ENCODE results near the gene ZCCHC7.
A peak's percentile ranks its signal among the peaks of the same experiment; 100 is the strongest.
"Not testable (repeated sequence)": the region's sequence is repeated elsewhere in the genome, so short reads cannot be mapped to it uniquely, and the experiment has no call there.

Gene ZCCHC7

DNA sequence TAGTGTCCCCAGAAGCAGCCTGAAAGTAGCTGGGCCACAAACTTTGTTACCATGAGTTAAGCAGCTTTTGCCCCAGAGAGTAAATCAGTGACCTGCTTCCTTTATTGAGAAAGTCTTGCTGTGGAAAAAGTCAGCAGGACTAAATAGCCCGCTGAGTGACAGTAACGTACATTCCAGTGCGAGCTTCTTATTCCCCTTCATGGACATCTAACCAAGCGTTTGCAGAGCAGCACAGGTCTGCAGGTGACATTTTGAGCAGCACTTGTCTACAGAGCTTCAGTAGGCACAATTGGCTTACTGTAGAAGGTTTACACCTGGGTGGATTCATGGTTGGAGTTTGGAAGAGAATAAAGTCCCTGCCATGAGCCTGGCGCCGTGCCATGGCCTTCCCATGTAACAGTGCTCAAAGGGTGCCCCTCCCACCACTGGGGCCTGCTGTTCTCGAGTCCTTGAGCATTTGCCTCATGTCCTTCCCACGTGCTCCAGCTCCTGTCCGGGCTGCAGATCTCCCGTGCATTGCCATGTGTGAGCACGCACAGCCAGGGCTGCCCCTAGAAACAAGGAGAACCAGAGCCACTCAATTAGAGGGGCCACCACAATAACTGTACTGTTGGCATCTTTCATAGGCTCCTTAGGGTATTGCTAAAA, 260.8 kb downstream of the ZCCHC7 start:
- DNase-seq = no peak

DNA sequence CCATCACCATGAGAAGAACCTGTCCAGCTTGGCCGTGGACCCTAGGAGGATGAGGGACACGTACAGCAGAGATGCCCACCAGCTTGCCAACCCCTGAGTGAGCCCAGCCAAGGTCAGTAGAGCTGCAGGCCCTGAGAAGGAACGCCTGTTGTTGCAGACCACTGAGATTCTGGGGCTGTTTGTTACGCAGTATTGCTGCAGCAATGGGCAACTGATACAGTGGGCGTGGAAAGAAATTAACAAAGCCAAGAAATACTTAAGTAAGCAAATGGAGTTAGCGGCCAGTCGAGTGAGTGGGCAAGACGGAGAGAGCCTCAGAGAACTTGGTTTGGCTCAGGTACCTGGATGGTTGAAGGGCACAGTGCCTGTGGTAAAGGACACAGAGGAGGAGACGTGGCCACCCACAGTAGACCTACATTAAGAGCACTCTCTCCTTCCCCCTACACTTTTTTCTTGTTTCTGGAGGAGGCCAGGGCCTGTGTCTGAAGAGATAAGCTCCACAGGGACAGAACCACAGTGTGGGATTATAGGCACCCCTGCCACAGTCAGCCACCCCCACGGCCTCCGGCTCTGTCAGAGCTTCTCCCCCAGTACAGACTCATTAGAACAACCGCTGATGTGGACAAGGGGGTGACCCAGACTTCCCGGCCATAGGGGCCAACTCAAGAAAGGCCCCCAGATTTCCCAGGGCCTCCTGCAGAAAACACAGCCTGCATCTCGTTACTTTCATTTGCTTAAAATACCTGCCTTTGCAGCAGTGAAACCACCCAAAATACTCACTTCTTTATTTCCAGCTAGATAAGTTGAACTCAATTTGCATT, 262.0 kb downstream of the ZCCHC7 start:
- no peak for DNase-seq

DNA sequence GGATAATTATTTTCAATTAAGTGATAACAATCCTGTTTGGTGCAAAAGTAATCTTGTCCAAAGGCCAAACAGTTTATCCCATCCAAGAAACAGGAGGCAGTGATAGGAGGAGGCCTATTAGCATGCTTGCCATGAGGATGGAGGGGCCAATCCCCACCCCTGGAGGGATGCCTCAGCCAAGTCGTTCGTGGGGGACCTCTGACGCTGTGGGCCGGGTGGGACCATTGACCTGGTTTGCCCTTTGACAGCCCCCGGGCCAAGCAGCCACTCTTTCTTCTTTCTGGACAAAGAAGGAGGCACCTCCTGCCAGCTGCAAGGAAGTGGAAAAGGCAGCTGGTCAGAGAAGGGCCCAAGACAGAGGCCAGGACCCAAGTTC, 262.6 kb downstream of the ZCCHC7 start:
- DNase-seq = no peak

DNA sequence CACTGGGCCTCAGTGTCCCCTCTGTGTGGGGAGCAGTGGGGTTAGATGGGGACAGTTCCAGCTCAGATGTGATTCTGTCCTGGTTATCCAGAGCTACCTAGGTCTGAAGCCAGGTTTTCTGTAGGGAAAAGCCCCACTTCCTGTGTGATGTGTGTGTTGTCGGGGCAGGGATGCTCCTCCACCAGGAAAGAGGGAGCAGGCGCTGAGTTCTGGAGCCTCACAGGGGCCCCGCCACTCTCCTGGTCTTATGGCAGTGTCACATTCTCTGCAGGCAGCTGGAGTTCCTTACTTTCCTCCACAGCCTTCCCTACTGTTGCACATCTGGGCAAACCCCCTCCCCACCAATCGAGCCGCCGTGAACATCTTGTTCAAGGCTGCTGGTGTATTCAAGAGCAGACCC, 263.0 kb downstream of the ZCCHC7 start:
- no peak for DNase-seq

DNA sequence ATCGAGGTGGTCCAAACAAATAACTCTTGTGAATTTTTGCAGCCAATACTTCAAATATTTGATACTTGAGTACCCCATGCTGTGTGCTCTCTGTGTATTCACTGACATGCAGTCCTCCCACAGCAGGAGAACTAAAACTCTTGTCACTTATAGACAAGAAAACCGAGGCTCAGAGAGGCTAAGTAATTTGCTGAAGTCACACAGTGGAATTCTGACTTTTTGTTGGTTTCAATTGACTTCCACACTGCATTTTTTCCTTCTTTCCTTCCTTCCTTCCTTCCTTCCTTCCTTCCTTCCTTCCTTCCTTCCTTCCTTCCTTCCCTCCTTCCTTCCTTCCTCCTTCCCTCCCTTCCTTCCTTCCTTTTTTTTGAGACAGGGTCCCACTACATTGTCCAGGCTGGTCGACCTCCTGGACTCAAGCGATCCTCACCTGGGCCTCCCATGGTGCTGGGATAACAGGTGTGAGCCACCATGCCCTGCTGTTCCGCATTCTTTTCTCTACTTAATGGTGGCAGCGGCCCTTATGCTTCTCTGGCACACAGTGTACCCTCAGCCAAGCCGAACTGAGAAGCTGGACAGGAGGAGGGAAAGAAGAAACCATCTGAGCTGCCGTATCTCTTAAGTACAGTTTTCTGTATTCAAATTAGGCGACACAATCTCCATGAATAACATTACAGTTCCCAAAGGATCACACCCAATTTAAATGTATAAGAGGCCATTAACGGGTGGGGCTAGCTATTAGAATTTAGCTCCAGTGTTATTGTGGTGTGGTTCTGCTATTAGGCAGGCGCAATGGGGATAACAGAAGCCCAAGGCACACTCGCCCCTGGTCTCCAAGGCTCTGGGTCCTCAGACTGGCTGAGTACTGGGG, 263.7 kb downstream of the ZCCHC7 start:
- no peak for DNase-seq

GRCh38 chr9:37385286-37385685, 264.9 kb downstream of the ZCCHC7 start:
- DNase-seq = no peak

GRCh38 chr9:37386988-37387387, 266.6 kb downstream of the ZCCHC7 start:
- DNase-seq = no peak

DNA sequence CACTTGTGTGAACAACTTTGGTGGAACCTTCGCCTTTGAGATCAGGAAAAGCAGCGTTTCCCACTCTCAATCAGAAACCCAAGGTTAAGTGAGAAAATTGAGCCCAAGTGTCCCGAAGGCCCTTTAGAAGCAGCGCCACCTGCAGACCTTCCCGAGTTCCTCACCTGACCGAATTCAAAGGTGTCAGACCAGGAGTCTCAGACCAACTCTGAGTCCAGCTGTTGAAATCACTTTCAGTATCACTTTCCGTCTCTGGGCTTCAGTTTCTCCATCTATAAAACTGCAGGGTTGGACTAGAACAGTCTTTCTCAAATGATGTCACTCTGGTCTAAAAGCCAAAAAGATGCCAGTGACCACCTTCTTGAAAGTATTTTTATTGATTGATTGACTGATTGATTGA, 270.4 kb downstream of the ZCCHC7 start:
- peak in 1 of 3 experiments; percentile 6 for DNase-seq

- DNase-seq = no peak
Observed at GRCh38 chr9:37392272-37392671, 271.9 kb downstream of the ZCCHC7 start.

DNA sequence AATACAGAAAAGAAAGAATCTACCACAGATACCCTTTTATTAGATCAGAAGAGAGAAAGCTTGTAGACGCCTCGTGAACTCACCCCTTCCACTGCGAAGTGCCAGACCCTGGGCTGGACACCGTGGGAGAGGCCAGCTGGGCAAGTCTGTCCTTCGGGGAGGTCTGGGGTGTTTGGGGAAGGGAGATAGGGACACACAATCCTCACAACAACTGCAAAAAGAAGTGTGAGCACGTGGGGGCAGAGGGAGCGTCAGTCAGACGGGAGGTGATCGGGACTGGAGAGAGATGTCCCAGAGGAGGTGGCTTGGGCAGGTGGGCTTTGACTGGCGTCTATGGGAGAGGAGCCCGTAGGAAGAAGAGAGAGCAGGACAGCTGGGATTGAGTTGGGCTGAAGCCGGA, 274.9 kb downstream of the ZCCHC7 start:
- DNase-seq = no peak

DNA sequence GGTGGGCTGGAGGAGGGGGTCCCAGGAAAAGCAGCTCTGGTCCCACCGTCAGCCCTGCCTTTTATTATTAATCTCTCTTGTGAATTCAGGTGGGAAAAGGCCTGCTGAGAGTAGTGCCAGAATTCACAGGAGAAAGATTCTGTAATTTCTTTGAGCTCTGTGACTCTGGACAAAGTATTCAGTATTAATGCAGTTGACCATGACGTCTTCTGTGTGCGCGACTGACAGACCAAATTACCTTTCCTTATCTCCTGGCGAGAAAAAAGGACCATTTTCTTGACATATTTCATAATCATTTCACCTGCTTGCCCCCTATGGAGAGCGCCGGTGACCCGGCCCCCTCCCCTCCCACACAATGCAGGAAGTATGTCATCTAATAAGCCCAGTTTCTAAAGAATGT, 275.3 kb downstream of the ZCCHC7 start:
- no peak for DNase-seq

DNA sequence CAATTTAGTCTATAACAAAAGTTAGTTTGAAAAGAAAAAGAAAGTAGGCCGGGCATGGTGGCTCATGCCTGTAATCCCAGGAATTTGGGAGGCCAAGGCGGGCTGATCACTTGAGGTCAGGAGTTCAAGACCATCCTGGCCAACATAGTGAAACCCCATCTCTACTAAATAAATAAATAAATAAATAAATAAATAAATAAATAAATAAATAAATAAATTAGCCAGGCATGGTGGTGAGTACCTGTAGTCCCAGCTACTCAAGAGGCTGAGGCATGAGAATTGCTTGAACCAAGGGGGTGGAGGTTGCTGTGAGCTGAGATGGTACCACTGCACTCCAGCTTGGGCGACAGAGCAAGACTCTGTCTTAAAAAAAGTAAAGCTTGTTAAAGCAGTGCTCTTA, 277.6 kb downstream of the ZCCHC7 start:
- not testable (repeated sequence) for DNase-seq

- no peak for DNase-seq
Observed at GRCh38 chr9:37398464-37399025, 278.2 kb downstream of the ZCCHC7 start.

- no peak for DNase-seq
Observed at GRCh38 chr9:37399336-37399735, 279.0 kb downstream of the ZCCHC7 start.

DNA sequence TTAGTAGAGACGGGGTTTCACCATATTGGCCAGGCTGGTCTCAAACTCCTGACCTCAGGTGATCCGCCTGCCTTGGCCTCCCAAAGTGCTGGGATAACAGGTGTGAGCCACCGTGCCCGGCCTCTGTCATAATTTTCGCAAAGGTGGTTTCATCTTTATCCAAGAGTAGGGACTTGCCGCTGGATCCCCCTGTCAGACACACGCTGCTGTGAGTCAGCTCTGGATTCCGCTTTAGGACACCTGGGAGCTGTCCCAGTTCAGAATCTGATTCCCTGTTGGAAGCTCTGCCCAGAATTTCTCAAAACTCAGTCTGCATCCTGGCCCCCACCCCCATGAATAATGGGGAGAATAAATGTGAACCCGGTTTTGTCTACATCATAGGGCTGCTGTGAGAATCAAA, 284.2 kb downstream of the ZCCHC7 start:
- DNase-seq = no peak

GRCh38 chr9:37405350-37405749, 285.0 kb downstream of the ZCCHC7 start:
- no peak for DNase-seq

GRCh38 chr9:37405764-37406380, 285.5 kb downstream of the ZCCHC7 start:
- DNase-seq = no peak

DNA sequence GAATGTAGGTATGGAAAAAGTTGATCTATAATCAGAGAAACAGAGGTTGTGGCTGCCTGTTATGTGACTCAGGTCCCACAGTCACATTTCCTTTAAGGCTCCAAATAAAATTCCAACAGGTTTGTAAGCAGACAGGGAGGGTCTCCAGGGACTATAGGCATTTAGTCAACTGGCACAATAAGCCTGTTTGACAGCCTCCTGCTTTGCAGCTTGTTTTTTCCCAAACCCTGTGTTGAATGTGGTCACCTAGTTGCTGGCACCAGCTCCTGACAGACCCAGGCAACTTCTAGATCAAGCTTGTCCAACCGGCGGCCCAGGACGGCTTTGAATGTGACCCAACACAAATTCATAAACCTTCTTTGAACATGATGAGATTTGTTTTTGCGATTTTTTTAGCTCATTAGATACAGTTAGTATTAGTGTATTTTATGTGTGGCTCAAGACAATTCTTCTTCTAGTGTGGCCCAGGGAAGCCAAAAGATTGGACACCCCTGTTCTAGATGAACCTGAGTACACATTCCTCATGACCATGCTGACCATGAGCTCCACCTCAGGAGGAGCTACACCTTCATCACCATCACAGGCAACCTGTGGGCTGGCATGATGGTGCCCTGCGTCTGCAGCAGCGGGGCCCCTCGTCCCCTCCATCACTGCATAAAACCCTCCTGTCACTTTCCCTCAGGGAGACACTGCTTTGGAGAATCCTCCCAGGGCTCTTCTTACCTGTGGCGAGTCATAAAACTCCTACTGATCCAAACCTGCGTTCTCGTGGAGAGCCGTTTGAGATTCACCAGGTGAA, 286.4 kb downstream of the ZCCHC7 start:
- no peak for DNase-seq

DNA sequence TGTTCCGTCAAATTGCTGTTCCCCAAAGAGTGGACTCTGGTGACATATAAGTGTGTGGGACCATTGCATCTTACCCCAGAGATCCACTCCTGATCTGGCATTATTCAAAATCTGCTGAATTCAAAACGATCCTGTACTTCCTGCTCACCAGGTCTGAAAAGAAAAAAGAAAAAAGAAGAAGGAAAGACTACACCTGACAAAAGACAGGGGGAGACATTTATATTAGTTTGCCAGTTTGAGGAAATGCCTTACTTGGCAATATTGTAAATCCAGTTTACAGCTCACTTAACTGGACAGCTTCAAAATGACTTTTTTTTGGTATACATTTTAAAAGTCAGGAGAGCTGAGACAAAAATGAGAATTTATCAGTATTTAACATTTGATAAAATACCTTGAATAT, 287.1 kb downstream of the ZCCHC7 start:
- no peak for DNase-seq

All from NCI-H1417 (cell line).